Activated CD4-positive, alpha-beta memory T cell treated with anti-CD3 and anti-CD28 coated beads, Interleukin-2, amount 10 ng/mL, durations not matched to agents 7 days and 5 days (primary cell): Measurements from ENCODE around the gene DYNLT5. TPM values are rescaled to one million over a fixed set of nuclear protein-coding genes. Genes with fewer than 3 reads are reported as not detected.
"Not testable (repeated sequence)": the region's sequence is repeated elsewhere in the genome, so short reads cannot be mapped to it uniquely, and the experiment has no call there.

Experiments
- CTCF ChIA-PET: fragments of 350-600 bp; sonication (Branson Sonifier 250); formaldehyde crosslinking; loops from one replicate; lab custom pipeline; 2021; ENCODE audit warnings: antibody characterized with exemption, inconsistent platforms; lab: Charles Lee
- POLR2A ChIA-PET: fragments of 350-600 bp; sonication (Branson Sonifier 250); formaldehyde crosslinking; loops from one replicate; lab custom pipeline; 2021; ENCODE audit warnings: antibody characterized with exemption; lab: Charles Lee
- DNase-seq: peaks from one replicate; pipeline ENCODE4 v3.0.0-alpha.2; 2020
- H3K27ac Mint-ChIP-seq: one replicate; pipeline ENCODE4 v1.8.0; 2021; ENCODE audit warnings: mild to moderate bottlenecking, mixed read lengths
- H3K27me3 Mint-ChIP-seq: one replicate; pipeline ENCODE4 v1.8.0; 2021; ENCODE audit warnings: mixed read lengths
- H3K36me3 Mint-ChIP-seq: one replicate; pipeline ENCODE4 v1.8.0; 2021; ENCODE audit warnings: low read depth, mixed read lengths
- H3K4me1 Mint-ChIP-seq: one replicate; pipeline ENCODE4 v1.8.0; 2021; ENCODE audit warnings: mixed read lengths
- H3K4me3 Mint-ChIP-seq: one replicate; pipeline ENCODE4 v1.8.0; 2021; ENCODE audit warnings: mild to moderate bottlenecking, mixed read lengths
- H3K9me3 Mint-ChIP-seq: one replicate; pipeline ENCODE4 v1.8.0; 2021; ENCODE audit warnings: mixed read lengths
- total RNA-seq, 2 experiments: library from RNA; stranded (reverse); gene quantifications; one replicate each; pipeline ENCODE4 v1.2.3, GENCODE V29; 2021

The DYNLT5 gene
- total RNA-seq, result not detected

DNA sequence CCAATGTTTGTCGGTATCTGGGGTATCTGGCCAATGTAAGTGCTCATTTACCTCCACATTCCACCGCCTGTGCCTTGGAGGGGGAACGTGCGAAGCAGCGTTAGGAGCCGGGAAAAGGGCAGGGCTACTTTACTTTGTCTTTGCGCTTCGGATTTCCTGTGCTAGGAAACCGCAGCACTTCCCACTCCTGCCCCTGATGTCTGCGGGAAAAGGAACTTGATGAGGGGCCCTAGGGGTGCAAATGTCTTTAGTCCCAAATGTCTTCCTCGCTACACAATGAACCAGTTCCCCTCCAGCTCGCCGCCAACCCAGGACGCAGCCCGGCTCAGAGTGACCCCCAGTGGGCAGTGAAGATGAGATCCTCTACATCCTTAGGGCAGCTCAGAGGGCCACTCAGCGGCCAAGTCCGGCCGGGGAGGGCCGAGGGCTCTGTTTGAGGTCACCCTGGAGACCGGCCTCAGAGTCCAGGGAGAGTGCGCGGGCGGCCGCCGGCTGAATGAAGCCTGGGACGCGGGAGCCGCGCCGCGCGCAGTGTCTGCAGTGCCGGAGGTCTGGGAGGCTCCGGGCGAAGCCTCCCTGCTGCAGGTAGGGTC is at the start of gene DYNLT5:
DYNLT5 (plus strand) TSS at position 460 of the 593 bp plus-strand sequence. CDS start 2,200 bp downstream, outside the sequence.
- Mint-ChIP-seq H3K4me1 (peaks cover 11% of the 10 kb centered on the region), H3K27ac (no peak within 1 kb of the TSS), H3K4me3 (peak within 1 kb of the TSS; percentile 35), H3K9me3 (no peaks in the 10 kb centered on the region), H3K27me3 (peaks cover 65% of the 10 kb centered on the region), H3K36me3 (no peaks in the 10 kb centered on the region)
- POLR2A ChIA-PET, result no interaction called here
- CTCF ChIA-PET, result interaction anchor here (1.3 kb wide), 1 partner anchor 25 kb away, joined by 3 read pairs; no protein-coding TSS in a partner anchor
- no peak for DNase-seq

GRCh38 chr1:66704177-66704875 is 47.9 kb upstream of the DYNLT5 start:
- Mint-ChIP-seq H3K27ac (no peak overlapping the region), H3K27me3 (peaks cover 13% of the 10 kb centered on the region), H3K4me1 (no peaks in the 10 kb centered on the region), H3K36me3 (no peaks in the 10 kb centered on the region), H3K9me3 (no peaks in the 10 kb centered on the region), H3K4me3 (no peak overlapping the region)
- ChIA-PET CTCF (no interaction called here), POLR2A (no interaction called here)
- DNase-seq, result no peak

- H3K4me1 Mint-ChIP-seq, result no peaks in the 10 kb centered on the region
- CTCF ChIA-PET, result no interaction called here
- peaks cover 14% of the 10 kb centered on the region for H3K27me3 Mint-ChIP-seq
- H3K36me3 Mint-ChIP-seq, result no peaks in the 10 kb centered on the region
- H3K4me3 Mint-ChIP-seq, result no peak overlapping the region
- H3K9me3 Mint-ChIP-seq, result no peaks in the 10 kb centered on the region
- no peak overlapping the region for H3K27ac Mint-ChIP-seq
- no peak for DNase-seq
- POLR2A ChIA-PET, result no interaction called here
These were observed 47.1 kb upstream of the DYNLT5 start for GRCh38 chr1:66705110-66705509.

DNA sequence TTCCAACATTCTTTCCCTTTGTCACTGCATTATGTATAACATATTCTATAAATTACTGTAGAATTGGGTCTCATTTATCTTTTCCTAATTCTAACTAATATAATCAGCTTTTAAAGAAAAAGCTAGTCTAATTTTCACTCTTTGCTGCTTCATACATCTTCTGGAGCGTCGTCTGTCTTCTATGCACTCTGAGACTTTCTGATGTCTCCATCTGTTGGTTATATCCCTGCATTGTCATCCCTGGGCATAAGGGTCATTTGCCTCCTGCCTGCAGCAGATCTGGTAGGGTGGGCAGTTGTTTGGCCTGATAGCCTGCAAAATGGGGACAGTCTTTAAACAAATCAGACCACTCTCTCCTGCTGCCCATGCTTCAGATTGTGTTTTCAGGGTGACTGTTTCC is 40.8 kb upstream of the DYNLT5 start:
- H3K9me3 Mint-ChIP-seq, result no peaks in the 10 kb centered on the region
- H3K27ac Mint-ChIP-seq, result no peak overlapping the region
- H3K27me3 Mint-ChIP-seq, result peaks cover 22% of the 10 kb centered on the region
- no peak overlapping the region for H3K4me3 Mint-ChIP-seq
- no peaks in the 10 kb centered on the region for H3K36me3 Mint-ChIP-seq
- POLR2A ChIA-PET, result no interaction called here
- CTCF ChIA-PET, result interaction anchor here (1.0 to 1.2 kb wide), 2 partner anchors 14 to 15 kb away, joined by 3 to 7 read pairs; no protein-coding TSS in a partner anchor
- H3K4me1 Mint-ChIP-seq, result no peaks in the 10 kb centered on the region
- DNase-seq, result no peak

DNA sequence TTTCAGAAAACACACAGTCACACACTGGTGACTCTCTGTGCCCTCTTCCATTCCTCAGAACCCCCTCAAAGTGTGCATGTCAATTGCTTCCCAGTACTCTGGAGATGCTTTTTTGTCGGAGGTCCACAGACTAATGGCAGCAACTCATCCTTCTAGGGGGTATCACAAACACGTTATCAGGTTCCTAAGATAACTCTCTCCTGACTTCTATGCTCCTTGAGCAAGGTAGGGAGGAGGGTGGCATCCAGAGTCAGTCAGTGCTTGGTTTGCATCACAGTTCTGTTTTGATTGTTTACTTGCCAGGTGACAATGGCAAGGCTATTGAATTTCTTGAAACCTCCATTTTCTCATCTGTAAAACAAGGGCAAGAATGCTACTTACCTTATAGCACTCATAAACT is 39.4 kb upstream of the DYNLT5 start:
- ChIA-PET POLR2A (no interaction called here), CTCF (no interaction called here)
- H3K9me3 Mint-ChIP-seq, result no peaks in the 10 kb centered on the region
- no peak overlapping the region for H3K4me3 Mint-ChIP-seq
- no peak overlapping the region for H3K27ac Mint-ChIP-seq
- H3K27me3 Mint-ChIP-seq, result peaks cover 26% of the 10 kb centered on the region
- H3K4me1 Mint-ChIP-seq, result no peaks in the 10 kb centered on the region
- DNase-seq, result no peak
- H3K36me3 Mint-ChIP-seq, result no peaks in the 10 kb centered on the region

- Mint-ChIP-seq H3K27ac (no peak overlapping the region), H3K27me3 (peaks cover 19% of the 10 kb centered on the region), H3K4me1 (peaks cover 16% of the 10 kb centered on the region), H3K4me3 (no peak overlapping the region), H3K36me3 (peaks cover under 1% of the 10 kb centered on the region), H3K9me3 (no peaks in the 10 kb centered on the region)
- CTCF ChIA-PET, result no interaction called here
- no peak for DNase-seq
- POLR2A ChIA-PET, result no interaction called here
These were observed 28.3 kb upstream of the DYNLT5 start for GRCh38 chr1:66723985-66724384.

GRCh38 chr1:66725885-66726665 is 26.2 kb upstream of the DYNLT5 start:
- Mint-ChIP-seq H3K36me3 (peaks cover 4% of the 10 kb centered on the region), H3K27me3 (peaks cover 16% of the 10 kb centered on the region), H3K9me3 (no peaks in the 10 kb centered on the region), H3K4me1 (peaks cover 30% of the 10 kb centered on the region), H3K27ac (no peak overlapping the region), H3K4me3 (no peak overlapping the region)
- peak; percentile 56 for DNase-seq
- ChIA-PET POLR2A (no interaction called here), CTCF (interaction anchor here (0.6 to 2.7 kb wide), 23 partner anchors 8 to 473 kb away, joined by 3 to 18 read pairs (median 3); partner anchors contain the start of genes DNAI4 and MIER1)

DNA sequence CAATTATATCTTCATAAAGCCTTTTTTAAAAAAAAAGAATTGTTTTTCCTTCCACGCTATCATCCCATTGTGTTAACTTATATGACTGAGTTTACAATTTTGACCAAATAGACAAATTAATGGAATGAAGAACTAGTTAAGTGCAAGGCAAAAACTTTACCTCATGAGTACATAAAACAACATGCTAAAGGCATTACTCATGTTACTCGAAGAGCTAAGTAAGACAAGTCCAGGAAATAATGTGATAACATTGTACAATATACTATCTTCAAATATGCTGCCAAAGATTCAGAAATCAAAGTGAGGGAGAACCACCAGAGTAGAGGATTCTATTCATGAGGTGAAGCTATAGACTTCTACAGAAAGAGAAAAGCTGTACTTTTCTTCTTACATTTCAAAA is 24.2 kb upstream of the DYNLT5 start:
- H3K4me3 Mint-ChIP-seq, result no peak overlapping the region
- peaks cover 46% of the 10 kb centered on the region for H3K4me1 Mint-ChIP-seq
- H3K36me3 Mint-ChIP-seq, result peaks cover 4% of the 10 kb centered on the region
- POLR2A ChIA-PET, result interaction anchor here (1.7 kb wide), 1 partner anchor 202 kb away, joined by 5 read pairs; no protein-coding TSS in a partner anchor
- no peaks in the 10 kb centered on the region for H3K9me3 Mint-ChIP-seq
- H3K27ac Mint-ChIP-seq, result no peak overlapping the region
- CTCF ChIA-PET, result interaction anchor here (0.6 kb wide), 1 partner anchor 478 kb away, joined by 4 read pairs; no protein-coding TSS in a partner anchor
- H3K27me3 Mint-ChIP-seq, result peaks cover 7% of the 10 kb centered on the region
- DNase-seq, result no peak

DNA sequence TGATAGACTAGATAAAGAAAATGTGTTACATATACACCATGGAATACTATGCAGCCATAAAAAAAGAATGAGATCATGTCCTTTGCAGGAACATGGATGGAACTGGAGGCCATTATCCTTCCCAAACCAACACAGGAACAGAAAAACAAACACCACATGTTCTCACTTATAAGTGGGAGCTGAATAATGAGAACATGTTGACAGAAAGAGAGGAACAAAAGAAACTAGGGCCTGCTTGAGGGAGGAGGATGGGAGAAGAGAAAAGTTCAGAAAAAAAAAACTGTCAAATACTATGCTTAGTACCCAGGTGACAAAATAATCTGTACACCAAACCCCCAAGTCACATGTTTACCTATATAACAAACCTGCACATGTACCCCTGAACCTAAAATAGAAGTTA is 23.5 kb upstream of the DYNLT5 start:
- Mint-ChIP-seq H3K27ac (peak overlapping the region; percentile 73), H3K4me1 (peaks cover 53% of the 10 kb centered on the region)
- POLR2A ChIA-PET, result interaction anchor here (1.7 kb wide), 1 partner anchor 201 kb away, joined by 5 read pairs; no protein-coding TSS in a partner anchor
- H3K9me3 Mint-ChIP-seq, CTCF ChIA-PET, H3K36me3 Mint-ChIP-seq, DNase-seq, H3K27me3 Mint-ChIP-seq, H3K4me3 Mint-ChIP-seq: not testable (repeated sequence)

DNA sequence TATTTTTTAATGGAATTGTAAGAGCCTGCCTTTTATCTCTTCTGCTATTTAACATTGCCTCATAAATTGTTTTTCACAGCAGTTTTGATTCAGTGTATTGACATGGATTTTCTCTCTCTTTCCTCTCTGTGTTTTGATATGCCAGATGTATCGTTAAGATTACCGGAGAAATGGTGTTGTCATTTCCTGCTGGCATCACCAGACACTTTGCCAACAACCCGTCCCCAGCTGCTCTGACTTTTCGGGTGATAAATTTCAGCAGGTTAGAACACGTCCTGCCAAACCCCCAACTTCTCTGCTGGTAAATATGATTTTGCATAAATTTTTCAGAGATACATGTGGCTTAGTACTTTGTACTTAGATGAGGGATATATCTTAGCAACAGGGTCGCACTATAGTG is 23.1 kb upstream of the DYNLT5 start:
- ChIA-PET POLR2A (interaction anchor here (1.7 kb wide), 1 partner anchor 201 kb away, joined by 5 read pairs; no protein-coding TSS in a partner anchor), CTCF (no interaction called here)
- Mint-ChIP-seq H3K4me3 (peak overlapping the region; percentile 19), H3K27me3 (peaks cover 7% of the 10 kb centered on the region), H3K4me1 (peaks cover 53% of the 10 kb centered on the region), H3K36me3 (peaks cover 4% of the 10 kb centered on the region), H3K9me3 (no peaks in the 10 kb centered on the region), H3K27ac (peak overlapping the region; percentile 73)
- DNase-seq, result peak; percentile 41

- Mint-ChIP-seq H3K27me3 (peaks cover 5% of the 10 kb centered on the region), H3K27ac (peak overlapping the region; percentile 73), H3K9me3 (no peaks in the 10 kb centered on the region), H3K4me3 (peak overlapping the region; percentile 19), H3K4me1 (peaks cover 53% of the 10 kb centered on the region), H3K36me3 (peaks cover 4% of the 10 kb centered on the region)
- CTCF ChIA-PET, result no interaction called here
- DNase-seq, result no peak
- POLR2A ChIA-PET, result interaction anchor here (1.7 kb wide), 1 partner anchor 201 kb away, joined by 5 read pairs; no protein-coding TSS in a partner anchor
These were observed 22.7 kb upstream of the DYNLT5 start for GRCh38 chr1:66729523-66729922.

DNA sequence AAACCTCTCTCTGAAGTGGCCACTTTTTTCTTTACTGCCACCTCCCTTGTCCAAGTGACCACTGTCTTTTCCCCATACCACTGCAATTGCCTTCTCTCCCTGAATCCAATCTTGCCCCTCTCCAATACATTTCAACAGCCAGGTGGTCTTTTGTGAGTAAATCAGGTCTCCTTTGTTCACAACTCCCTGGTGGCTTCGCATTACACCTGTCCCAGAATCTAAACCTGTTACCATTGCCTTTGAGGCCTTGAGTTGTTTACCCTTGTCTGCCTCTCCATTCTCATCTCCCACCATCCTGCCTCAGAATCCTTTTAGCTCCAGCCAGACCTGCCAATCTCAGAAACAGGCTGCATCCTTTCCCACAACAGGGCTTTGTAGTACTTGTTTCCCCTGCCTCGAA is 21.8 kb upstream of the DYNLT5 start:
- POLR2A ChIA-PET, result interaction anchor here (1.0 kb wide), 1 partner anchor 193 kb away, joined by 3 read pairs; no protein-coding TSS in a partner anchor
- Mint-ChIP-seq H3K27ac (no peak overlapping the region), H3K36me3 (peaks cover 4% of the 10 kb centered on the region), H3K4me1 (peaks cover 53% of the 10 kb centered on the region), H3K27me3 (peaks cover 1% of the 10 kb centered on the region), H3K9me3 (no peaks in the 10 kb centered on the region), H3K4me3 (no peak overlapping the region)
- CTCF ChIA-PET, result no interaction called here
- DNase-seq, result no peak
